ENCODE data around the gene BMP6.
A peak's percentile ranks its signal among the peaks of the same experiment; 100 is the strongest.
"Not testable (repeated sequence)": the region's sequence is repeated elsewhere in the genome, so short reads cannot be mapped to it uniquely, and the experiment has no call there.

The BMP6 gene

DNA sequence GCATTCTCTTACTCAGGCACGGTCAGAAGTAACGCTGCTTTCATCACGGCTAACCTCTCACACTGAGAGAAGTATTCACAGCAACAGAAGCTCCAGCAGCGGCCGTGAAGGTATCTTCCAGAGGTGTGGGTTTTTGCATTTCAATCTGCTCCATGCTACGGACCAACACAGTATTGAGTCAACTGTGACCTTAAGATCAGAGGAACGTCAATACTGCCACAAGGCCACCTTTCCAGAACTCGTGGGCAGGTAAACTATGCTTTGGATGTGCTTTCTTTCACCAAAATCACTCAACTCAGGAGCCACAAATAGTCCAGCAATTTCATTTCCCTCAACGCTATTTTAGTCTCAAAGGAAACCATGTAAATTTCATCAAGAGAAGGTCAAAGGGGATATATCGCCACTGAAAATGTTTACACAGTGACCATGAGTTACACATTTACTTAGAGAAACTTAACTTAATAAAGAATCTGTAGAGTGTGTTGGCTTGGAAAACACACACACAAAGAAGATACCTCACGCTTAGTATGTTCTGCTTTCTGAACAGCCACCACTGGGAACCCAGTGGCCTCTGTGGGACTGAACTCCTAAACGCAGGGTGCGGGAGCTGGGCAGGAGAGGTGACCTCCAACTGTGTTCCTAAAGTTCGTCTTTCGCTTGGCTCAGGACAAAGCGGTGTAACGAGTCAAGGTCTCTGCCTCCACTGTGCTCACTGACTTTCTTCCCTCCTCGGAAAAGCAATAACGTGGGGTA, 156.8 kb downstream of the BMP6 start:
- Mint-ChIP-seq H3K4me3 (no peak overlapping the region), H3K27ac (no peak overlapping the region), H3K36me3 (peaks cover 80% of the 10 kb centered on the region), H3K4me1 (peaks cover 3% of the 10 kb centered on the region), H3K9me3 (no peaks in the 10 kb centered on the region)
- DNase-seq (ENCODE audit: low spot score in 2 of 2) = no peak
- ATAC-seq = no peak

DNA sequence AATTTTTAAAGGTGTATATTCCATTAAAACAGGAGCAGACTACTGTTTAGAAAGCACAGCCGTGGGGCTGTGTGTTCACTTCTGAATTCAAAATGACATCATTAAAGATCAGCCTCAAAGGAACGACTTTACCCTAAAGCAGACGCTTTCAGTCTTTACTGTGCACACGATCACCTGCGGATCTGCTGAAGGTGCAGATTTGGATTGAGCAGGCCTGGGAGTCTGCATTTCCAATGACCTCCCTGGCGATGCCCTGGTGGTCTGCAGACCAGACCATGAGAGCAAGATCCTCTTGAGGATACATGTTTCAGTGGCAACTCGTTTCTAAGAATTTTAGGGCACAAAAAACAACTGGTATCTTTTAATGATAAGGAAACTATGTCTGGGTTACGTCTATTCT, 157.5 kb downstream of the BMP6 start:
- Mint-ChIP-seq H3K27ac (no peak overlapping the region), H3K4me1 (peaks cover 5% of the 10 kb centered on the region), H3K36me3 (peaks cover 86% of the 10 kb centered on the region), H3K4me3 (no peak overlapping the region), H3K9me3 (no peaks in the 10 kb centered on the region)
- no peak for DNase-seq (ENCODE audit: low spot score in 2 of 2)
- ATAC-seq = no peak

DNA sequence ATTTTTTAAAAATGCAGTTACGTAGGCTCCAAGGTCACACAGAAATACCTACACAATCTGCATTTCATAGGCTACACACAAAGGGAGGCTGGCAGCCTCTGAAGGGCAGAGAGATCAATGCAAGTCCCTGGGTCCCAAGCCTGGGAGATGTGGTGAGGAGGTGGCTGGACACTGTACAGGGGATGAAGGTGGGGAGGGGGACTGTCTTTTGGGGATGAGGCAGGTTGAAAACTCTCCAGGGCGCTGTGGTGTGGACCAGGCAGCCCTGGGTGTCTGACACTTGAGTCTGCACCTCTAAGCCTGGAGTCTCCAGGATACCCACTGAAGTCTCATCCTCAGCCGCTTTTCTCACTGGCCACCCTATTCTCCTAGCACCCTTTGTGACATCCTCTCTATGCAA, 160.2 kb downstream of the BMP6 start:
- Mint-ChIP-seq H3K4me1 (peaks cover 5% of the 10 kb centered on the region), H3K4me3 (no peak overlapping the region), H3K27ac (no peak overlapping the region), H3K9me3 (no peaks in the 10 kb centered on the region), H3K36me3 (peaks cover 99% of the 10 kb centered on the region)
- ATAC-seq (no peak), DNase-seq (ENCODE audit: low spot score in 2 of 2) (no peak)

DNA sequence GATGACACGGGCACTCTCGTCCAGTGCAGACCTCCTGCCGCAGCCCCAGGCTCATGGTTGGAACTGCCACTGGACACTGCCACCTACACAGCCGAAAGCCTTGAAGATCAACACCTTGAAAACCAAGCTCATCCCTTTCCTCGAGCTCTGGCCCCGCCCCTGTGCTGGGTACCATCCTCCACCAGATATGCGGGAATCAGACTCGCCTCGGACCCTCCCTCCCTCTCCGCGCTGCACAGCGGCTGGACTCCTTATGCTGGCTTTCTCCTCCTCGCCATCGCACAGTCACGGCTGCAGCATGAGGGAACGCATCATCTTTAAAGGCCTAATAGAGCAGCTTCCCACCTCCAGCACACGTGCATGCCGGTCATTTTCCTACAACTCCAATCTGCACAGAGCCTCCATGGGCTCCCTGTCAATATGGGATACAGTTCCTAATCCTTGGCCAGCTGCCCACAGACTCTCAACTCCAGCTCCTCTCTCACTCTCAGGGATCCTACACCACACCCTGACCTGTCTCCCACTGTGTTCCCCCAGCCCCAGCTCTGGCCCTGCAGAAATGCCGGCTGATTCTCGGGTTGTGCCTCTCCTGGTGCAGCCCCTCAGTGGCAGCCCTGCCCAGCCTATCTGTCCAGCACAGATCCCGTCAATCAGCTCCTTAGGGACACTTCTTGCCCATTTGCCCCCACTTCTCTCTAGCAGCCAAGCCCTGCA, 161.5 kb downstream of the BMP6 start:
- Mint-ChIP-seq H3K4me3 (no peak overlapping the region), H3K27ac (no peak overlapping the region), H3K4me1 (peaks cover 5% of the 10 kb centered on the region), H3K36me3 (peaks cover 99% of the 10 kb centered on the region), H3K9me3 (no peaks in the 10 kb centered on the region)
- DNase-seq (ENCODE audit: low spot score in 2 of 2) (no peak), ATAC-seq (no peak)

DNA sequence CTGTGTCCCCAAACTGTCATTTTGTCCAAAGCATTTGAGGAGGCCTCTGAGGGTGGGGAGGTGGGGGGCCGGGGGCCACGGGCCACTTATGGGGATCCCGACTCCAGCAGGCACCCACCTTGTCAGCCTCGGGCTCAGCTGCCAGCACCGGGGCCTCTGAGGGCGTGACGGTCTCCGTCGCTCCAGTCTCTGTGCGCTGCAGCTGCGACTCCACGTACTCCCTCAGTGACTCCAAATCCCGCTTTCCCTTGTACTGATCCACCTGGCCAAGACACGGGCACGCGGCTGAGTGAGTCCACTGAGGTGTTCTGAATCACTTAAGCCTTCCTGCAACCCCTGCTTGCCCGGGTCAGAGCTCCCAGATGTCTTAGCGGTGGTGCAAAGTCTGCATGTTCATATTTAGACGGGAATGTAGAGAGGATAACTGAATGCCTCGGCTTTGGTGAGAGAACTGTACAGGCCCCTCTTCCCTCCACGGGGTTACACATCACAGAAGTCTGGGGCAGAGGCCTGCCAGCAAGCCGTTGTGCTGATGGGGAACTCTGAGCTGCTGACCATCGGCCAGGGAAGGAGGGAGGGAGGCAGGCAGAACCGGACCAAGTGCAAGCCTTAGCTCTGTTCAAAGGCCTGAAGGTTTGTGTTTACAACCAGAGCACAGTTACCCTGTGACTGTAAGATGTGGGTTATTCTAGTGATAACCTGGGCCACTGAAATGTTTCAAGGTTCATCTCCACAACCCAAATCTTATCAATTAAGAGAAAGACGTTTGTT, 162.9 kb downstream of the BMP6 start:
- peaks cover 99% of the 10 kb centered on the region for H3K36me3 Mint-ChIP-seq

DNA sequence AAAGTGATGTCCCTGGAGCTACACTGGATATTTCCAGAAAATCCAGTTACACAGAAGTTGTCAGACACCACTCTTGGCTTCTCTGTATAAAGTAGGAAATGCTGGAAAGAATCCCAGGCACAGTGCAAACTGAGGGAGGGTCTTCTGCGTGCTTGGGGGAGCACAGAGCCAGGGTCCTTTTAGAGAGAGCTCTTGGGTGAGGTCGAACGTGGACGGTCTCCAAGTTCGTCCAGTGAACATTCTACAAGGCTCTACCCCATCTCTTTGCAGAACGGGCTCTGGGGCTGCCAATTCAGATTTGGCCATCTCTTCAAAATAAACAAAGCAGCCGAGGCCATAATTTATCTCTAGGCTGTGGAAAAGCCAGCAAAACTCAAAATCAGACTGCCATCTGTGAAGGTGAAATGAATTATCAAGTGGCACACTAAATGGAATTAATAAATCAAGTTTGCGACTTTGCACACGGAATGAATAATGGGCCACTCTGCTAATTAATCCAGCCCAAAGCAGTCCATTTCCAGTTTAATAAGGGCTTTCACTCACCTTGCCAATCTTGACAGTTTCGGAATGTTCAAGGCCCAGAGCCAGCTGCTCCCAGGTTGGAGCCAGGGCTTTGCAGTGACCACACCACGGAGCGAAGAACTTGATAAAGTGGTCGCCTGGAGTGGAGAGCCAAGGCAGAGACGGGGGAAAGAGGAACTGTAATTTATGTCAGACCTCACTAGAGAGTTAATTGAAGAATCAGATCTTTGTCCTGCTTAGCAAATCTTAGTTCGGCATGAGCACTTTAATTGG, 165.4 kb downstream of the BMP6 start:
- H3K4me3 Mint-ChIP-seq = no peak overlapping the region
- peaks cover 99% of the 10 kb centered on the region for H3K36me3 Mint-ChIP-seq
- peaks cover 5% of the 10 kb centered on the region for H3K4me1 Mint-ChIP-seq
- no peaks in the 10 kb centered on the region for H3K9me3 Mint-ChIP-seq
- no peak for DNase-seq (ENCODE audit: low spot score in 2 of 2)
- peak overlapping the region; percentile 39 for H3K27ac Mint-ChIP-seq
- ATAC-seq = no peak

More for the DNA sequence above, 162.9 kb downstream of the BMP6 start:
- H3K27ac Mint-ChIP-seq = no peak overlapping the region
- H3K4me1 Mint-ChIP-seq = peaks cover 5% of the 10 kb centered on the region
- H3K4me3 Mint-ChIP-seq = no peak overlapping the region
- DNase-seq (ENCODE audit: low spot score in 2 of 2) (no peak), ATAC-seq (no peak)
- H3K9me3 Mint-ChIP-seq = no peaks in the 10 kb centered on the region

DNA sequence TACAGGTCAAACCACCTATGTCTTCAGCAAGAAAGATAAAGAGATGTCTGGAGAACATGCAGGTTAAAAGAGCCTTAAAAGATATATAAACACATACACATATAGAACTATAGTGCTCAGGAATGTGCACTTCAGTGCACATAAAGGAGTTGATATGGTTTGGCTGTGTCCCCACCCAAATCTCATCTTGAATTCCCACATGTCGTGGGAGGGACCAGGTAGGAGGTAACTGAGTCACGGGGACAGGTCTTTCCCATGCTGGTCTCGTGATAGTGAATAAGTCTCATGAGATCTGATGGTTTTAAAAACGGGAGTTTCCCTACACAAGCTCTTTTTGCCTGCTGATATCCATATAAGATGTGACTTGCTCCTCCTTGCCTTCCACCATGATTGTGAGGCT, 166.5 kb downstream of the BMP6 start:
- H3K27ac Mint-ChIP-seq; DNase-seq (ENCODE audit: low spot score in 2 of 2); ATAC-seq; H3K4me3 Mint-ChIP-seq; H3K9me3 Mint-ChIP-seq; H3K4me1 Mint-ChIP-seq: not testable (repeated sequence)
- H3K36me3 Mint-ChIP-seq = peaks cover 99% of the 10 kb centered on the region

DNA sequence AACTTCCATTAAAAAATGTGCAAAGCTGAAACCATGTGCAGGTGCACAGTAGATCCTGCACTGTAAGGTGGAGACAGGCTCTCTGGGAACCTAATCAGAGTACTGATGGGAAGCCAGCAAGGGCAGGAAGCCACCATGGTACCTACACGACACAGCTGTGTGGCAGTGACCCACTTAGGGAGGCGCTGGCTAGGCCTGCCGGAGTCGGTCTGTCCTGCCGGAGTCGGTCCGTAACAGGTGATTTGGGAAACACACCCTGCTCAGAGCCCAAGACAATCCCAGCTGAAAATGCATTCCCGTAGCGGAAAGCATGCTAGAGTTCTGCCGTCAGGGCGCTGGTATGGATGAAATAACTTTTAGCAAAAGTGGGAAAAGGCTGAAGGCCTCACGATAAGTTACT, 167.4 kb downstream of the BMP6 start:
- Mint-ChIP-seq H3K4me3 (no peak overlapping the region), H3K36me3 (peaks cover 99% of the 10 kb centered on the region), H3K4me1 (no peaks in the 10 kb centered on the region), H3K9me3 (no peaks in the 10 kb centered on the region), H3K27ac (no peak overlapping the region)
- ATAC-seq (no peak), DNase-seq (ENCODE audit: low spot score in 2 of 2) (no peak)

DNA sequence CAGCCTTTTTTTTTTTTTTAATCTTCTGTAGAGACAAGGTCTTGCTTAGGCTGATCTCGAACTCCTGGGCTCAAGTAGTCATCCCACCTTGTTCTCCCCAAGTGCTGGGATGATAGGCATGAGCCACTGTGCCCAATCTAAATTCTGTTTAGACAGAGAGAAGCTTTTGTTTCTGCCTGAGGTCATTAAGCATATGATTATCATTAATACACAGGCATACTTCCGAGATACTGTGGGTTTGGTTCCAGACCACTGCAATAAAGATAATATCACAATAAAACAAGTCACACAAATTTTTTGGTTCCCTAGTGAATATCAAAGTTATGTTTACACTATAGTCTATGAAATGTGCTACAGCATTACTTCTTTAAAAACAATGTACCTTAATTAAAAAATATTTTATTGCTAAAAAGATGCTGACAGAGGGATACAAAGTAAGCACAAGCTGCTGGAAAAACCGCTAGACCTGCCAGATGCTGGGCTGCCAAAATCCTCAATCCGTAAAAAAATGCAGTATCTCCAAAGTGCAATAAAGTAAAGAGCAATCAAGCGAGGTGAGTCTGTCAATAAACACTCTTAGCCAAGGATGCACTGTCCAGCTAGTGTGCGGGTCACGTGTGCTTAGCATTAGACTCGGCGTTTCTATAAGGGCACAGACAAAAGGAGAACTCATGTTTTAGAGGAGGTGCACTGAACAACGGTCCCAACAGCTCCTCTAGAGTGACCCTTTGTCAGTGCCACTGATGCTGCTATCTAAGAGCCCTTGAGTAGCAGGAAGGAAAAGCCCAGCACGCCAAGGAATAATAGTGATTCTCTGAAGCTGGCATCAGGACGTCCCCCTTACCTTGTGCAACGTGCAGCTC, 168.6 kb downstream of the BMP6 start:
- no peak for DNase-seq (ENCODE audit: low spot score in 2 of 2)
- Mint-ChIP-seq H3K4me3 (no peak overlapping the region), H3K36me3 (peaks cover 99% of the 10 kb centered on the region), H3K9me3 (no peaks in the 10 kb centered on the region), H3K4me1 (no peaks in the 10 kb centered on the region), H3K27ac (no peak overlapping the region)
- ATAC-seq = no peak

DNA sequence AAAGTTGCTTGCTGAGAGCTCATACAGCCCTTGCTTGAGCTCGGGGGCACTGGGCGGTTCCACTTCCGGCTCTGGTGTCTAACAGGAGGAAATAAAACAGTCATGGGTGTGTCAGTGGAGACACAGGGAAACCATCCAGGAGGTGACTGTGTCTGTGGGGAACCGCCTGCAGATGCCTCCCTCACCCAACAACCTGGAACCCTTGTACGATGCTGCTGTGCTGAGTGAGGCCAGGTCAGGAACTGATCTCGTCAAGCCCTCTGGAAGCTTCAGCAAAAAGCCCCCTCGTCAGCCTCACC, 169.2 kb downstream of the BMP6 start:
- DNase-seq (ENCODE audit: low spot score in 2 of 2) (no peak), ATAC-seq (no peak)
- Mint-ChIP-seq H3K4me3 (no peak overlapping the region), H3K4me1 (no peaks in the 10 kb centered on the region), H3K9me3 (no peaks in the 10 kb centered on the region), H3K36me3 (peaks cover 99% of the 10 kb centered on the region), H3K27ac (no peak overlapping the region)

DNA sequence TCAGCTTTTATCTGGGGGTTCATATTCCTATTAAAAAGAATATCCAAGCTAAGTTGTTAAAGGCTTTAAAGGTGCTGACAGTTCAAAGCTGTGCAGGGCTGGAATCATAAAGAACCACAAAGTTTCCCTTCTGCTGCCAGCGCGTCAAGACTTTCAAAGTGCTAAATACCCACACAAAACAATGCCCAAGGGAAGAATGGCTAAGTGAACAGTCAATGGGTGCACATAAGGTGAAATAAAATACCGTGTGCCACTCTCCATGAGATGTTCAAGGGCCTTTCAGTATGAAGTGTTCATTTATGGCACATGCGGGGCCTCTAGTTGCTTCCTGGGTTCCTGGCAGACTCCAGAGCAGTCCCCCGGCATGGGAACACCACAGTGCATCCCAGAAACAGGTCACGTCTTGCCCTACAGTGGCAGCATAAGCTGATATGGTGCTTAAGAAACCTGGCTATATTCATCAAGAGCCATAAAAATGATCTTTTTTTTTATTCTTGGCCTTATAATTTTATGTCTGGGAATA, 170.6 kb downstream of the BMP6 start:
- no peak for DNase-seq (ENCODE audit: low spot score in 2 of 2)
- H3K36me3 Mint-ChIP-seq = peaks cover 99% of the 10 kb centered on the region

DNA sequence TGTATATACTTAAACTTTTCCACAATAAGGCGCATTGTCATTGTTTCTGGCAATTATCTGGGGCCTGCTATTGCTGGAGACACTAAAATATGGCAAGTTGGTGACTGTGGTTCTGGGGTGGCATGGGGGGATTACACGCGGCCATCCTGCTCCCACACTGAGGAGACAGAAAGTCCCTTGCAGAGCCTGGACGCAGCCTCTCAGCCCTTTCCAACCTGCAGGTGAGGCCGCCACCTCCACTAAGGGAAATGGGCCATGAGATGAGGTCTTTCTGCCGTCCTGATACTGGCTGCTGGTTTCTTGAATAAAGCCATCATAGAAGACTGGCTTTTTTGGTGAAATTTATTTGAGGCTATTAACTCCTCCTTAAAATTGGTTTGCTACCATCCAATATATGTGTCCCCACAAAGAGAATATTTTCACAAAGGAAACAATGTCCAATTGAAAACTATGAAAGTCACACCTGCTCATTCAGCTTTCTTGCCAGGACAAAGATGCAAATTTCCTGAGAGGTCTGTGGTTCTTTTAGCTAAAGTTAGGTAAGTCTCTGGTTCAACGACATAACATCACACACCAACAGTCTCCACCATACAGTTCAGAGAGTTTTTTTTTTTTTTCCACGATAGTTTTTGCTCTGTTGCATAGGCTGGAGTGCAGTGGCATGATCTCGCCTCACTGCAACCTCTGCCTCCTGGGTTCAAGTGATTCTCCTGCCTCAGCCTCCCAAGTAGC, 171.7 kb downstream of the BMP6 start:
- H3K4me1 Mint-ChIP-seq = no peaks in the 10 kb centered on the region
- H3K9me3 Mint-ChIP-seq = no peaks in the 10 kb centered on the region
- ATAC-seq = no peak
- no peak overlapping the region for H3K4me3 Mint-ChIP-seq
- H3K27ac Mint-ChIP-seq = no peak overlapping the region
- peaks cover 97% of the 10 kb centered on the region for H3K36me3 Mint-ChIP-seq
- no peak for DNase-seq (ENCODE audit: low spot score in 2 of 2)

More for the DNA sequence above, 170.6 kb downstream of the BMP6 start:
- Mint-ChIP-seq H3K4me3 (no peak overlapping the region), H3K4me1 (no peaks in the 10 kb centered on the region), H3K27ac (no peak overlapping the region), H3K9me3 (no peaks in the 10 kb centered on the region)
- no peak for ATAC-seq

DNA sequence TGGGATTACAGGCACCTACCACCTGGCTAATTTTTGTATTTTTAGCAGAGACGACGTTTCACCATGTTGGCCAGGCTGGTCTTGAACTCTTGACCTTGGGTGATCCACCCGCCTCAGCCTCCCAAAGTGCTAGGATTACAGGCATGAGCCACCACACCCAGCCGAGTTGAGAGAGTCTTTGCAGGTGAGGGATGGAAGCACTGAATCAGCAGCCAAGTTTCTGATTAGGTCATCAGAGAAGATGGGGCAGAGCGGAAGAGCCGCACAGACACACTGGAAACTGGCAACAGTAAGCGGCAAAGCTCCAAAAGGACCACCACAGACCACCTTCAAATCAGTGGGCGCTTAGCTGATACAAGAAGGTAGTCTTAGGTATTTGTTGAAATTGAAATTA, 172.3 kb downstream of the BMP6 start:
- H3K9me3 Mint-ChIP-seq; DNase-seq (ENCODE audit: low spot score in 2 of 2); H3K4me3 Mint-ChIP-seq; ATAC-seq; H3K27ac Mint-ChIP-seq; H3K4me1 Mint-ChIP-seq: not testable (repeated sequence)
- peaks cover 97% of the 10 kb centered on the region for H3K36me3 Mint-ChIP-seq
